H1 (cell line): ENCODE measurements around the gene PRKN. TPM values are rescaled to one million over a fixed set of nuclear protein-coding genes. Genes with fewer than 3 reads are reported as not detected.

ENCODE experiments used
- CTCF ChIA-PET: fragments of 300-600 bp; sonication (Branson Sonifier 250); formaldehyde crosslinking; loops from one replicate; lab custom pipeline; 2021; ENCODE audit not compliant: partially characterized antibody; lab: Charles Lee
- POLR2A ChIA-PET: fragments of 300-600 bp; sonication (Branson Sonifier 250); formaldehyde crosslinking; loops from one replicate; lab custom pipeline; 2021; ENCODE audit warnings: inconsistent platforms; ENCODE audit not compliant: partially characterized antibody; lab: Charles Lee
- DNase-seq, 2 experiments: peaks; one replicate each; pipeline versions ENCODE4 v3.0.0 to v3.0.0-alpha.2; 2010 to 2022; ENCODE audit warnings: low spot score in 2 of 2, low read depth in 1 of 2, mixed read lengths in 1 of 2
- FAIRE-seq: peaks from 2 replicates; lab custom pipeline; 2011; peaks lifted over from hg19 to GRCh38; lab: Jason Lieb, UNC
- H2AFZ ChIP-seq: 2 replicates; pipeline ENCODE4 v1.8.1; 2012; ENCODE audit warnings: low read length, inconsistent platforms
- H2AK5ac ChIP-seq: 2 replicates; pipeline ENCODE4 v1.6.1; 2013; ENCODE audit warnings: low read depth, low read length
- H2BK120ac ChIP-seq: replicated peaks from 2 replicates; pipeline ENCODE3; 2013; ENCODE audit warnings: low read depth, low read length, inconsistent platforms
- H2BK12ac ChIP-seq: 2 replicates; pipeline ENCODE4 v1.6.1; 2013; ENCODE audit warnings: low read depth, low read length
- H2BK15ac ChIP-seq: 2 replicates; pipeline ENCODE4 v1.6.1; 2013; ENCODE audit warnings: low read length
- H2BK20ac ChIP-seq: 2 replicates; pipeline ENCODE4 v1.6.1; 2013; ENCODE audit warnings: low read length
- H2BK5ac ChIP-seq: 2 replicates; pipeline ENCODE4 v1.6.1; 2013; ENCODE audit warnings: low read depth, low read length
- H3K14ac ChIP-seq: 2 replicates; pipeline ENCODE4 v1.6.1; 2013; ENCODE audit warnings: inconsistent platforms; ENCODE audit not compliant: insufficient read length
- H3K18ac ChIP-seq: 2 replicates; pipeline ENCODE4 v1.6.1; 2013; ENCODE audit warnings: low read length; ENCODE audit errors: extremely low read depth
- H3K23ac ChIP-seq: 2 replicates; pipeline ENCODE4 v1.6.1; 2013; ENCODE audit warnings: inconsistent platforms; ENCODE audit not compliant: insufficient read length
- H3K23me2 ChIP-seq: 2 replicates; pipeline ENCODE4 v1.6.1; 2013; ENCODE audit warnings: low read depth, low read length
- H3K27ac ChIP-seq: 2 replicates; pipeline ENCODE4 v1.6.1; 2011; ENCODE audit warnings: low read depth, low read length, inconsistent platforms
- H3K27me3 ChIP-seq, 4 experiments: replicated peaks in 1 of 4; 1 replicate in 1 of 4; 2 replicates in 3 of 4; pipeline versions ENCODE4 v1.6.1 to v1.8.1; 2011 to 2013; ENCODE audit warnings: low read length in 3 of 4, mild to moderate bottlenecking in 3 of 4, inconsistent platforms in 2 of 4, mixed read lengths in 2 of 4, moderate library complexity in 1 of 4; ENCODE audit not compliant: control insufficient read depth in 3 of 4, insufficient read depth in 3 of 4; ENCODE audit errors: extremely low read depth in 1 of 4
- H3K36me3 ChIP-seq, 4 experiments: 2 replicates each; pipeline versions ENCODE4 v1.6.1 to v1.8.1; 2011 to 2013; ENCODE audit warnings: mild to moderate bottlenecking in 4 of 4, low read length in 3 of 4, moderate library complexity in 2 of 4, control low read depth in 1 of 4, inconsistent platforms in 1 of 4; ENCODE audit not compliant: insufficient read depth in 4 of 4, control insufficient read depth in 2 of 4
- H3K4ac ChIP-seq: replicated peaks from 2 replicates; pipeline ENCODE3; 2013; ENCODE audit warnings: low read length, low read depth, mixed read lengths, inconsistent platforms; ENCODE audit not compliant: insufficient read length
- H3K4me1 ChIP-seq, 4 experiments: replicated peaks in 1 of 4; 1 replicate in 1 of 4; 2 replicates in 3 of 4; pipeline versions ENCODE4 v1.6.1 to v1.8.1; 2011 to 2013; ENCODE audit warnings: low read length in 3 of 4, inconsistent platforms in 2 of 4, mixed read lengths in 1 of 4; ENCODE audit not compliant: insufficient read depth in 4 of 4, control insufficient read depth in 3 of 4
- H3K4me2 ChIP-seq, 2 experiments: 2 replicates each; pipeline versions ENCODE4 v1.6.1 to v1.8.1; 2011 to 2013; ENCODE audit warnings: low read depth in 2 of 2, low read length in 2 of 2, control low read depth in 1 of 2, inconsistent platforms in 1 of 2, mild to moderate bottlenecking in 1 of 2; ENCODE audit not compliant: insufficient read depth in 1 of 2
- H3K4me3 ChIP-seq, 4 experiments: fragments of 200-600, 300-600 bp in 1 of 4; sonication (generic), shearing (Covaris generic), sonication (Bioruptor Twin) in 1 of 4; 2 replicates each; pipeline versions ENCODE4 v1.5.1 to v1.8.1; 2011 to 2016; ENCODE audit warnings: low read length in 4 of 4, low read depth in 3 of 4, control low read depth in 2 of 4, inconsistent platforms in 2 of 4, mild to moderate bottlenecking in 2 of 4, mixed read lengths in 1 of 4, moderate library complexity in 1 of 4; ENCODE audit not compliant: insufficient read depth in 2 of 4; ENCODE audit errors: extremely low read depth in 1 of 4
- H3K56ac ChIP-seq: replicated peaks from 2 replicates; pipeline ENCODE3; 2013; ENCODE audit warnings: low read depth, mild to moderate bottlenecking, mixed read lengths, low read length, inconsistent platforms; ENCODE audit not compliant: insufficient read length
- H3K79me1 ChIP-seq: 2 replicates; pipeline ENCODE4 v1.6.1; 2013; ENCODE audit warnings: low read depth, low read length, control low read depth
- H3K79me2 ChIP-seq, 2 experiments: 2 replicates each; pipeline versions ENCODE4 v1.6.1 to v1.8.1; 2012 to 2013; ENCODE audit warnings: low read length in 2 of 2, mild to moderate bottlenecking in 2 of 2, inconsistent platforms in 1 of 2; ENCODE audit not compliant: insufficient read depth in 2 of 2, control insufficient read depth in 1 of 2
- H3K9ac ChIP-seq, 4 experiments: replicated peaks in 1 of 4; 1 replicate in 1 of 4; 2 replicates in 3 of 4; pipeline versions ENCODE4 v1.6.1 to v1.8.1; 2011 to 2013; ENCODE audit warnings: low read depth in 3 of 4, low read length in 3 of 4, control low read depth in 2 of 4, mild to moderate bottlenecking in 2 of 4, moderate library complexity in 2 of 4, inconsistent platforms in 1 of 4; ENCODE audit errors: extremely low read depth in 1 of 4
- H3K9me3 ChIP-seq, 2 experiments: 2 replicates each; pipeline versions ENCODE4 v1.6.1 to v1.8.1; 2012 to 2013; ENCODE audit warnings: mild to moderate bottlenecking in 2 of 2, moderate library complexity in 2 of 2, control low read depth in 1 of 2, inconsistent platforms in 1 of 2, low read depth in 1 of 2, low read length in 1 of 2, mixed read lengths in 1 of 2; ENCODE audit not compliant: insufficient read depth in 2 of 2
- H4K20me1 ChIP-seq, 2 experiments: replicated peaks in 1 of 2; 2 replicates each; pipeline versions ENCODE3 to v1.8.1; 2011 to 2013; ENCODE audit warnings: inconsistent platforms in 2 of 2, low read length in 2 of 2, mild to moderate bottlenecking in 1 of 2; ENCODE audit not compliant: insufficient read depth in 2 of 2, control insufficient read depth in 1 of 2
- H4K5ac ChIP-seq: 2 replicates; pipeline ENCODE4 v1.6.1; 2013; ENCODE audit warnings: low read length, low read depth, mixed read lengths, inconsistent platforms; ENCODE audit not compliant: insufficient read length
- H4K8ac ChIP-seq: 2 replicates; pipeline ENCODE4 v1.8.0; 2013; ENCODE audit warnings: mild to moderate bottlenecking, moderate library complexity, low read length, inconsistent platforms; ENCODE audit not compliant: insufficient read depth; ENCODE audit errors: extremely low read depth
- H4K91ac ChIP-seq: replicated peaks from 2 replicates; pipeline ENCODE3; 2013; ENCODE audit warnings: low read length, mixed read lengths, inconsistent platforms; ENCODE audit not compliant: insufficient read length
- CHD1 ChIP-seq: IDR thresholded peaks from 2 replicates; pipeline ENCODE4 v1.6.1; 2012; ENCODE audit warnings: low read depth, low read length, improper control_type of control experiment
- CTBP2 ChIP-seq: IDR thresholded peaks from 2 replicates; pipeline ENCODE4 v1.7.0; 2011; ENCODE audit warnings: borderline replicate concordance, mild to moderate bottlenecking, moderate library complexity, mixed read lengths, low read length; ENCODE audit not compliant: insufficient read depth, insufficient read length
- EGR1 ChIP-seq: IDR thresholded peaks from 2 replicates; pipeline ENCODE4 v1.6.1; 2011; ENCODE audit warnings: low read depth, low read length, borderline replicate concordance
- EZH2 ChIP-seq: fragments of 200-600 bp; sonication (generic); IDR thresholded peaks from 2 replicates; pipeline ENCODE4 v1.7.1; 2012; ENCODE audit warnings: low read depth, mild to moderate bottlenecking, moderate library complexity, low read length, inconsistent platforms; ENCODE audit not compliant: severe bottlenecking
- GTF2F1 ChIP-seq: IDR thresholded peaks from 2 replicates; pipeline ENCODE4 v1.6.1; 2012; ENCODE audit warnings: low read depth, low read length, improper control_type of control experiment, borderline replicate concordance
- JUND ChIP-seq: IDR thresholded peaks from 2 replicates; pipeline ENCODE4 v1.6.1; 2011; ENCODE audit warnings: mild to moderate bottlenecking, improper control_type of control experiment, low read length
- KDM1A ChIP-seq: fragments of 200-600, 300-600 bp; sonication (generic); IDR thresholded peaks from 2 replicates; pipeline ENCODE4 v1.7.1; 2016; ENCODE audit warnings: mild to moderate bottlenecking, low read length, borderline replicate concordance
- POU5F1 ChIP-seq: IDR thresholded peaks from 2 replicates; pipeline ENCODE4 v1.6.1; 2011; ENCODE audit warnings: low read depth, mild to moderate bottlenecking, low read length, moderate library complexity
- SP2 ChIP-seq: IDR thresholded peaks from 2 replicates; pipeline ENCODE4 v1.6.1; 2012; ENCODE audit warnings: mild to moderate bottlenecking, low read length, inconsistent platforms
- SRF ChIP-seq: IDR thresholded peaks from 2 replicates; pipeline ENCODE4 v1.6.1; 2011; ENCODE audit warnings: mild to moderate bottlenecking, low read depth, low read length, moderate library complexity
- YY1 ChIP-seq: IDR thresholded peaks from 2 replicates; pipeline ENCODE4 v1.6.1; 2011; ENCODE audit warnings: low read depth, mild to moderate bottlenecking, low read length
- WGBS, 2 experiments: shearing (Covaris generic) in 1 of 2; methylation state at CpG; one replicate each; pipeline versions ENCODE4 v1.1.6 to v1.1.7; 2013 to 2015; ENCODE audit warnings: low lambda C conversion rate in 2 of 2, mixed read lengths in 2 of 2, inconsistent platforms in 1 of 2, low coverage in 1 of 2, missing lambda C conversion rate in 1 of 2; ENCODE audit not compliant: insufficient replicate concordance in 2 of 2, insufficient coverage in 1 of 2, insufficient read length in 1 of 2; ENCODE audit errors: extremely low coverage in 1 of 2, missing lambda C conversion rate in 1 of 2; 5-methylcytosine and 5-hydroxymethylcytosine counted together
- polyA plus RNA-seq, 7 experiments: library from polyadenylated mRNA; depleted of rRNA in 3 of 7; stranded (reverse) in 5 of 7; unstranded in 2 of 7; fragments of >200 nt in 5 of 7; fragments of 200-250 nt in 2 of 7; gene quantifications; 1 replicate in 5 of 7; 2 replicates in 1 of 7; 4 replicates in 1 of 7; pipeline versions ENCODE4 v1.2.1 to v1.2.3, GENCODE V29; 2011 to 2013; ENCODE audit warnings: missing spikeins in 2 of 7, mixed read lengths in 2 of 7
- total RNA-seq: library from RNA; stranded (reverse); fragmentation: NEBNext Ultra II Directional; extraction: Animal tissue kit (Norgen Biotek cat#: 25700); gene quantifications from 2 replicates; pipeline ENCODE4 v1.2.1, GENCODE V29; 2021

The PRKN gene
- total and polyA plus RNA-seq, 2 of the 8 experiments (the other 6 are each of a cell fraction or from before 2014, with no cell fraction given) = 0.13 to 0.29 TPM

- no peak for FAIRE-seq
Observed at GRCh38 chr6:162315291-162315690, 412.3 kb downstream of the PRKN start.

More at GRCh38 chr6:162315291-162315690, 412.3 kb downstream of the PRKN start:
- Histone ChIP-seq H3K9ac (no peak overlapping the region), H2AFZ (no peak overlapping the region), H3K79me1 (no peaks in the 10 kb centered on the region), H3K9me3 (no peaks in the 10 kb centered on the region), H4K91ac (no peak overlapping the region), H3K4me3 (no peak overlapping the region), H3K18ac (no peak overlapping the region), H4K5ac (no peak overlapping the region), H2BK5ac (no peak overlapping the region), H3K23ac (no peak overlapping the region), H2AK5ac (no peak overlapping the region), H2BK120ac (no peak overlapping the region), H3K79me2 (no peaks in the 10 kb centered on the region), H3K27me3 (no peaks in the 10 kb centered on the region), H4K20me1 (no peaks in the 10 kb centered on the region), H2BK20ac (no peak overlapping the region), H3K14ac (no peak overlapping the region), H3K36me3 (no peaks in the 10 kb centered on the region), H4K8ac (no peak overlapping the region), H3K4me2 (no peak overlapping the region), H2BK12ac (no peak overlapping the region), H3K4ac (no peak overlapping the region), H2BK15ac (no peak overlapping the region), H3K4me1 (no peaks in the 10 kb centered on the region), H3K23me2 (no peaks in the 10 kb centered on the region), H3K27ac (no peak overlapping the region), H3K56ac (no peak overlapping the region)
- 92% methylated on average over 3 of the region's 3 CpGs; no CpG with 5 or more reads in 1 of the 2 experiments for WGBS, 2 experiments
- CTCF ChIA-PET = no interaction called here
- POLR2A ChIA-PET = no interaction called here
- TF ChIP-seq JUND (no peak), POU5F1 (no peak), KDM1A (no peak), SP2 (no peak), CTBP2 (no peak), SRF (no peak), CHD1 (no peak), EGR1 (no peak), EZH2 (no peak), GTF2F1 (no peak), YY1 (no peak)
- no peak for DNase-seq
